Neural cell (in vitro differentiated cells): ENCODE measurements around the gene CARD16. TPM values are rescaled to one million over a fixed set of nuclear protein-coding genes. Genes with fewer than 3 reads are reported as not detected.

Experiments
- H2AFZ ChIP-seq: fragments of 200-600, 300-800 bp; sonication (generic), shearing (Covaris generic); 2 replicates; pipeline ENCODE4 v1.6.0; 2014; ENCODE audit warnings: low read depth, mild to moderate bottlenecking, antibody characterized with exemption, low read length, moderate library complexity
- H3F3A ChIP-seq: fragments of 200-600 bp; shearing (Covaris generic); 2 replicates; pipeline ENCODE4 v1.6.1; 2016; ENCODE audit warnings: mild to moderate bottlenecking, moderate library complexity, mixed read lengths, antibody characterized with exemption, low read length; ENCODE audit not compliant: insufficient read depth, poor library complexity, severe bottlenecking
- H3K27ac ChIP-seq: fragments of 200-600, 300-800 bp; sonication (generic), shearing (Covaris generic); 2 replicates; pipeline ENCODE4 v1.5.1; 2014; ENCODE audit warnings: mild to moderate bottlenecking, low read length, moderate library complexity
- H3K27me3 ChIP-seq: fragments of 300-800, 200-600 bp; sonication (generic), shearing (Covaris generic); 2 replicates; pipeline ENCODE4 v1.6.0; 2014; ENCODE audit warnings: mild to moderate bottlenecking, low read depth, low read length, moderate library complexity; ENCODE audit not compliant: insufficient read depth
- H3K36me3 ChIP-seq: fragments of 300-800, 200-600 bp; sonication (generic), shearing (Covaris generic); 2 replicates; pipeline ENCODE4 v1.5.1; 2014; ENCODE audit warnings: mild to moderate bottlenecking, antibody characterized with exemption, low read length, moderate library complexity; ENCODE audit not compliant: insufficient read depth
- H3K4me2 ChIP-seq: fragments of 300-800, 200-600 bp; sonication (generic), shearing (Covaris generic); 2 replicates; pipeline ENCODE4 v1.6.0; 2014; ENCODE audit warnings: mild to moderate bottlenecking, low read length
- H3K4me3 ChIP-seq: fragments of 300-800, 200-600 bp; sonication (generic), shearing (Covaris generic); 2 replicates; pipeline ENCODE4 v1.5.1; 2014; ENCODE audit warnings: mild to moderate bottlenecking, low read length, moderate library complexity
- H3K79me2 ChIP-seq: fragments of 200-600 bp; shearing (Covaris generic); replicated peaks from 2 replicates; pipeline ENCODE4 v1.6.0; 2014; ENCODE audit warnings: mild to moderate bottlenecking, low read length, moderate library complexity; ENCODE audit not compliant: insufficient read depth
- H3K9ac ChIP-seq: fragments of 300-800, 200-600 bp; sonication (generic), shearing (Covaris generic); 2 replicates; pipeline ENCODE4 v1.6.1; 2016; ENCODE audit warnings: mild to moderate bottlenecking, low read length, mixed read lengths
- H3K9me2 ChIP-seq: fragments of 200-600 bp; shearing (Covaris generic); 2 replicates; pipeline ENCODE4 v1.6.1; 2016; ENCODE audit warnings: mild to moderate bottlenecking, low read length, mixed read lengths; ENCODE audit not compliant: insufficient read depth
- H3K9me3 ChIP-seq: fragments of 200-600, 300-800 bp; sonication (generic), shearing (Covaris generic); 2 replicates; pipeline ENCODE4 v1.6.1; 2016; ENCODE audit warnings: mild to moderate bottlenecking, mixed run types, low read length, moderate library complexity, mixed read lengths
- H4K20me1 ChIP-seq: fragments of 200-600 bp; shearing (Covaris generic); 2 replicates; pipeline ENCODE4 v1.6.1; 2016; ENCODE audit warnings: mild to moderate bottlenecking, mixed run types; ENCODE audit not compliant: insufficient read depth
- EP300 ChIP-seq: fragments of 450-650 bp; conservative IDR thresholded peaks from 2 replicates; pipeline ENCODE4 v1.6.1; 2014; ENCODE audit warnings: antibody characterized with exemption, mild to moderate bottlenecking, moderate library complexity; ENCODE audit not compliant: poor library complexity, severe bottlenecking
- EZH2 ChIP-seq: fragments of 200-600, 300-800 bp; shearing (Covaris generic), sonication (generic); IDR thresholded peaks from 2 replicates; pipeline ENCODE4 v1.6.1; 2014; ENCODE audit warnings: antibody characterized with exemption, low read length, borderline replicate concordance, mild to moderate bottlenecking; ENCODE audit not compliant: insufficient read depth, poor library complexity, severe bottlenecking
- MXI1 ChIP-seq: fragments of 450-650 bp; conservative IDR thresholded peaks from 2 replicates; pipeline ENCODE4 v1.6.1; 2014; ENCODE audit warnings: antibody characterized with exemption, mild to moderate bottlenecking; ENCODE audit not compliant: poor library complexity, severe bottlenecking
- POLR2AphosphoS5 ChIP-seq: IDR thresholded peaks from 2 replicates; pipeline ENCODE4 v1.6.1; 2012
- RAD21 ChIP-seq: fragments of 450-650 bp; conservative IDR thresholded peaks from 2 replicates; pipeline ENCODE4 v1.6.1; 2014; ENCODE audit warnings: antibody characterized with exemption, mild to moderate bottlenecking, moderate library complexity
- SMC3 ChIP-seq: fragments of 450-650 bp; conservative IDR thresholded peaks from 2 replicates; pipeline ENCODE4 v1.6.1; 2014; ENCODE audit warnings: antibody characterized with exemption, mild to moderate bottlenecking, moderate library complexity; ENCODE audit not compliant: poor library complexity
- TAF1 ChIP-seq: IDR thresholded peaks from 2 replicates; pipeline ENCODE4 v1.6.1; 2012; ENCODE audit warnings: low read depth
- polyA plus RNA-seq: library from polyadenylated mRNA; depleted of rRNA; stranded (reverse); fragments of >200 nt; gene quantifications from 2 replicates; pipeline ENCODE4 v1.2.3, GENCODE V29; 2014
- TF ChIP-seq, protein P1 (sequence below): fragments of 450-650 bp; IDR thresholded peaks from 2 replicates; pipeline ENCODE4 v1.5.1; 2014; ENCODE audit warnings: antibody characterized with exemption, mild to moderate bottlenecking, moderate library complexity; ENCODE audit not compliant: poor library complexity, severe bottlenecking
- TF ChIP-seq, protein P2 (sequence below): IDR thresholded peaks from 2 replicates; pipeline ENCODE4 v1.6.1; 2012; ENCODE audit warnings: borderline replicate concordance

CARD16 gene
- polyA plus RNA-seq, 1 donor from 2014 or later = not detected

DNA sequence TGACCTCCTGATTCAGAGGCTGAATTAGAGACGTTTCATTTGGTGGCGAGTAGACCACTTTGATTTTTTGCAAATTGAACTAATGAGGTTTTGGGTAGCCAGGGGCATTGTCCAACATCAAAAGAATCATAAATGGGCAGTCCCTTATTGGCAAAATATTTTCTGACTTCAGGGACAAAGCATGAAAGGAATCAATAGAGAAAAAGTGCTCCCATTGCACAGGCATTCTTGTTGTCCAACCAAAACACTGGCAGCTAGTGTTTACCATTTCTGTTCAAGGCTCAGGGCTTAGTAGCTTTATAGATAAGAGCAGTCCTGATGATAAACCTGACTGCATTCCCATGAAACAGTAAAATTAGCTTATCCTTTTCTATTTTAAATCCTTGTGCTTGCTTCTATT lies 6.4 kb upstream of the CARD16 start:
- Histone ChIP-seq H3F3A (no peaks in the 10 kb centered on the region), H3K9me2 (no peaks in the 10 kb centered on the region), H3K4me2 (no peak overlapping the region), H3K4me3 (no peak overlapping the region), H3K36me3 (no peaks in the 10 kb centered on the region), H4K20me1 (no peaks in the 10 kb centered on the region), H3K79me2 (no peaks in the 10 kb centered on the region), H3K9ac (no peak overlapping the region), H2AFZ (no peak overlapping the region), H3K27me3 (no peaks in the 10 kb centered on the region), H3K27ac (no peak overlapping the region), H3K9me3 (no peaks in the 10 kb centered on the region)
- TF ChIP-seq EZH2 (no peak), EP300 (no peak), SMC3 (no peak), POLR2AphosphoS5 (no peak), RAD21 (no peak), MXI1 (no peak), TAF1 (no peak)
- TF ChIP-seq, protein P1, sequence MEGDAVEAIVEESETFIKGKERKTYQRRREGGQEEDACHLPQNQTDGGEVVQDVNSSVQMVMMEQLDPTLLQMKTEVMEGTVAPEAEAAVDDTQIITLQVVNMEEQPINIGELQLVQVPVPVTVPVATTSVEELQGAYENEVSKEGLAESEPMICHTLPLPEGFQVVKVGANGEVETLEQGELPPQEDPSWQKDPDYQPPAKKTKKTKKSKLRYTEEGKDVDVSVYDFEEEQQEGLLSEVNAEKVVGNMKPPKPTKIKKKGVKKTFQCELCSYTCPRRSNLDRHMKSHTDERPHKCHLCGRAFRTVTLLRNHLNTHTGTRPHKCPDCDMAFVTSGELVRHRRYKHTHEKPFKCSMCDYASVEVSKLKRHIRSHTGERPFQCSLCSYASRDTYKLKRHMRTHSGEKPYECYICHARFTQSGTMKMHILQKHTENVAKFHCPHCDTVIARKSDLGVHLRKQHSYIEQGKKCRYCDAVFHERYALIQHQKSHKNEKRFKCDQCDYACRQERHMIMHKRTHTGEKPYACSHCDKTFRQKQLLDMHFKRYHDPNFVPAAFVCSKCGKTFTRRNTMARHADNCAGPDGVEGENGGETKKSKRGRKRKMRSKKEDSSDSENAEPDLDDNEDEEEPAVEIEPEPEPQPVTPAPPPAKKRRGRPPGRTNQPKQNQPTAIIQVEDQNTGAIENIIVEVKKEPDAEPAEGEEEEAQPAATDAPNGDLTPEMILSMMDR = no peak
- TF ChIP-seq, protein P2, sequence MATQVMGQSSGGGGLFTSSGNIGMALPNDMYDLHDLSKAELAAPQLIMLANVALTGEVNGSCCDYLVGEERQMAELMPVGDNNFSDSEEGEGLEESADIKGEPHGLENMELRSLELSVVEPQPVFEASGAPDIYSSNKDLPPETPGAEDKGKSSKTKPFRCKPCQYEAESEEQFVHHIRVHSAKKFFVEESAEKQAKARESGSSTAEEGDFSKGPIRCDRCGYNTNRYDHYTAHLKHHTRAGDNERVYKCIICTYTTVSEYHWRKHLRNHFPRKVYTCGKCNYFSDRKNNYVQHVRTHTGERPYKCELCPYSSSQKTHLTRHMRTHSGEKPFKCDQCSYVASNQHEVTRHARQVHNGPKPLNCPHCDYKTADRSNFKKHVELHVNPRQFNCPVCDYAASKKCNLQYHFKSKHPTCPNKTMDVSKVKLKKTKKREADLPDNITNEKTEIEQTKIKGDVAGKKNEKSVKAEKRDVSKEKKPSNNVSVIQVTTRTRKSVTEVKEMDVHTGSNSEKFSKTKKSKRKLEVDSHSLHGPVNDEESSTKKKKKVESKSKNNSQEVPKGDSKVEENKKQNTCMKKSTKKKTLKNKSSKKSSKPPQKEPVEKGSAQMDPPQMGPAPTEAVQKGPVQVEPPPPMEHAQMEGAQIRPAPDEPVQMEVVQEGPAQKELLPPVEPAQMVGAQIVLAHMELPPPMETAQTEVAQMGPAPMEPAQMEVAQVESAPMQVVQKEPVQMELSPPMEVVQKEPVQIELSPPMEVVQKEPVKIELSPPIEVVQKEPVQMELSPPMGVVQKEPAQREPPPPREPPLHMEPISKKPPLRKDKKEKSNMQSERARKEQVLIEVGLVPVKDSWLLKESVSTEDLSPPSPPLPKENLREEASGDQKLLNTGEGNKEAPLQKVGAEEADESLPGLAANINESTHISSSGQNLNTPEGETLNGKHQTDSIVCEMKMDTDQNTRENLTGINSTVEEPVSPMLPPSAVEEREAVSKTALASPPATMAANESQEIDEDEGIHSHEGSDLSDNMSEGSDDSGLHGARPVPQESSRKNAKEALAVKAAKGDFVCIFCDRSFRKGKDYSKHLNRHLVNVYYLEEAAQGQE = no peak

DNA sequence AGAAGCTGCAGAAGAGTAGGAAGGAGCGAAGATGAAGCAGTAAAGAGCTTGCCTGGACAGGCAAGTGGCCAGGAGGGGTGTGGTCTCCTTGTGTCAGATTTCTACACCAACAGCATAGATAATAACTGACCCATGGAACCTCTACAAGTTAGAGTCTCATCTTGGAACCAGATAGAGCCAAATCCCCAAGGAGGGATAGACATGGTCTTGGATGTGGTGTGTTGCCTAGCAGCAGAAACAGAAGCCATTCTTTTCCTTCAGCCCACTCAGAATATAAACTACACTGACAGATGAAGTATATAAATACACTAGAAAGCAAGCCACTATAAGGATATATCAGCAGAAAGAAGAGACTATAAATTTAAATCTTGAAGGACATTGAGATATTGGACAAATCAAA lies 4.3 kb upstream of the CARD16 start:
- Histone ChIP-seq H3K4me2 (no peak overlapping the region), H3K9me2 (no peaks in the 10 kb centered on the region), H3K79me2 (no peaks in the 10 kb centered on the region), H2AFZ (no peak overlapping the region), H4K20me1 (no peaks in the 10 kb centered on the region), H3K36me3 (no peaks in the 10 kb centered on the region), H3K27me3 (no peaks in the 10 kb centered on the region), H3K9ac (no peak overlapping the region), H3K9me3 (no peaks in the 10 kb centered on the region), H3K4me3 (no peak overlapping the region), H3F3A (no peaks in the 10 kb centered on the region), H3K27ac (no peak overlapping the region)
- no peak for TF ChIP-seq TAF1
- no peak for TF ChIP-seq EP300
- no peak for TF ChIP-seq EZH2
- TF ChIP-seq, protein P1 = no peak
- no peak for TF ChIP-seq RAD21
- no peak for TF ChIP-seq MXI1
- no peak for TF ChIP-seq SMC3
- no peak for TF ChIP-seq POLR2AphosphoS5
- TF ChIP-seq, protein P2 = no peak
